Neural progenitor cell (in vitro differentiated cells): Measurements from ENCODE around the gene NCAM1. TPM values are rescaled to one million over a fixed set of nuclear protein-coding genes. Genes with fewer than 3 reads are reported as not detected.
"Not testable (repeated sequence)": the region's sequence is repeated elsewhere in the genome, so short reads cannot be mapped to it uniquely, and the experiment has no call there.

Experiments used
- DNase-seq: peaks from one replicate; pipeline ENCODE4 v3.0.0-alpha.2; 2016; ENCODE audit warnings: low spot score
- H2AFZ ChIP-seq: fragments of 200-600 bp; sonication (generic); replicated peaks from 2 replicates; pipeline ENCODE4 v1.6.1; 2016; ENCODE audit warnings: antibody characterized with exemption
- H3F3A ChIP-seq: fragments of 200-600 bp; sonication (generic); 2 replicates; pipeline ENCODE4 v1.6.1; 2016; ENCODE audit warnings: antibody characterized with exemption, low read depth
- H3K27ac ChIP-seq: fragments of 200-600 bp; sonication (generic); 2 replicates; pipeline ENCODE4 v1.5.1; 2016; ENCODE audit warnings: mild to moderate bottlenecking
- H3K27me3 ChIP-seq: fragments of 200-600 bp; sonication (generic); 2 replicates; pipeline ENCODE4 v1.6.1; 2016; ENCODE audit warnings: mild to moderate bottlenecking, moderate library complexity
- H3K36me3 ChIP-seq: fragments of 200-600 bp; sonication (generic); 2 replicates; pipeline ENCODE4 v1.5.1; 2016
- H3K4me1 ChIP-seq: fragments of 200-600 bp; sonication (generic); 2 replicates; pipeline ENCODE4 v1.6.1; 2016; ENCODE audit warnings: mixed run types
- H3K4me2 ChIP-seq: fragments of 200-600 bp; sonication (generic); 2 replicates; pipeline ENCODE4 v1.6.1; 2016
- H3K4me3 ChIP-seq: fragments of 200-600 bp; sonication (generic); 2 replicates; pipeline ENCODE4 v1.5.1; 2016
- H3K79me2 ChIP-seq: fragments of 200-600 bp; sonication (generic); 2 replicates; pipeline ENCODE4 v1.6.1; 2016; ENCODE audit warnings: low read depth
- H3K9ac ChIP-seq: fragments of 200-600 bp; sonication (generic); 2 replicates; pipeline ENCODE4 v1.6.1; 2016
- H3K9me3 ChIP-seq: fragments of 200-600 bp; sonication (generic); 2 replicates; pipeline ENCODE4 v1.5.1; 2016; ENCODE audit warnings: low read depth
- H4K20me1 ChIP-seq: fragments of 200-600 bp; sonication (generic); 2 replicates; pipeline ENCODE4 v1.6.1; 2016; ENCODE audit warnings: low read depth
- H3K27ac Mint-ChIP-seq: 3 replicates; pipeline ENCODE4 v1.8.0; 2021; ENCODE audit warnings: mixed read lengths
- H3K27me3 Mint-ChIP-seq: 2 replicates; pipeline ENCODE4 v1.8.0; 2022; ENCODE audit warnings: low read depth, mild to moderate bottlenecking, inconsistent platforms, moderate library complexity, mixed read lengths; ENCODE audit not compliant: insufficient read depth
- H3K36me3 Mint-ChIP-seq: 3 replicates; pipeline ENCODE4 v1.8.0; 2021; ENCODE audit warnings: mixed read lengths
- H3K4me1 Mint-ChIP-seq: 3 replicates; pipeline ENCODE4 v1.8.0; 2021; ENCODE audit warnings: mixed read lengths
- H3K4me3 Mint-ChIP-seq: 3 replicates; pipeline ENCODE4 v1.8.0; 2021; ENCODE audit warnings: mild to moderate bottlenecking, moderate library complexity, mixed read lengths
- H3K9me3 Mint-ChIP-seq: 3 replicates; pipeline ENCODE4 v1.8.0; 2020; ENCODE audit warnings: mixed read lengths
- CTCF ChIP-seq: fragments of 200-600 bp; sonication (generic); IDR thresholded peaks from 2 replicates; pipeline ENCODE4 v1.5.1; 2017; ENCODE audit warnings: antibody characterized with exemption, mild to moderate bottlenecking
- EZH2 ChIP-seq: fragments of 200-600 bp; sonication (generic); IDR thresholded peaks from 2 replicates; pipeline ENCODE4 v1.6.1; 2017; ENCODE audit warnings: antibody characterized with exemption, mild to moderate bottlenecking, moderate library complexity
- EZH2phosphoT487 ChIP-seq: fragments of 200-600 bp; sonication (generic); IDR thresholded peaks from 2 replicates; pipeline ENCODE4 v1.6.1; 2017; ENCODE audit warnings: antibody characterized with exemption
- total RNA-seq: library from RNA; depleted of rRNA; stranded (reverse); fragments of >200 nt; gene quantifications from 2 replicates; pipeline ENCODE4 v1.2.3, GENCODE V29; 2015; ENCODE audit warnings: low replicate concordance

NCAM1 gene
- 17.5 and 20.8 TPM in 2 replicates for total RNA-seq

GRCh38 chr11:112961146-112961668 lies at the start of gene NCAM1:
Gene NCAM1, plus strand, starts transcription at chr11:112961420.
- peak; percentile 97 for DNase-seq
- TF ChIP-seq CTCF (no peak), EZH2phosphoT487 (peak; percentile 50), EZH2 (peak; percentile 43)
- Histone ChIP-seq H3K9me3 (no peaks in the 10 kb centered on the region), H3K36me3 (no peaks in the 10 kb centered on the region), H4K20me1 (no peaks in the 10 kb centered on the region), H3K4me2 (peak within 1 kb of the TSS; percentile 97), H3K27ac (no peak within 1 kb of the TSS), H3K9ac (no peak within 1 kb of the TSS), H3K4me3 (peak within 1 kb of the TSS; percentile 82), H3K79me2 (peaks cover 3% of the 10 kb centered on the region), H3F3A (peaks cover 21% of the 10 kb centered on the region), H3K27me3 (peaks cover 30% of the 10 kb centered on the region), H3K4me1 (peaks cover 13% of the 10 kb centered on the region), H2AFZ (peak within 1 kb of the TSS; percentile 92)
- Mint-ChIP-seq H3K27me3 (peaks cover 6% of the 10 kb centered on the region), H3K36me3 (no peaks in the 10 kb centered on the region), H3K27ac (peak within 1 kb of the TSS; percentile 47), H3K4me1 (peaks cover 9% of the 10 kb centered on the region), H3K9me3 (no peaks in the 10 kb centered on the region), H3K4me3 (peak within 1 kb of the TSS; percentile 98)

- Histone ChIP-seq H3K27me3 (peaks cover 19% of the 10 kb centered on the region), H3K27ac (no peak overlapping the region), H3K36me3 (no peaks in the 10 kb centered on the region), H3K9ac (no peak overlapping the region), H3K9me3 (no peaks in the 10 kb centered on the region), H3K79me2 (no peaks in the 10 kb centered on the region), H2AFZ (no peak overlapping the region), H4K20me1 (no peaks in the 10 kb centered on the region), H3K4me1 (peaks cover 20% of the 10 kb centered on the region), H3K4me3 (no peak overlapping the region), H3K4me2 (no peak overlapping the region), H3F3A (no peaks in the 10 kb centered on the region)
- H3K27me3 Mint-ChIP-seq, result peaks cover 2% of the 10 kb centered on the region
- no peak for DNase-seq
- TF ChIP-seq CTCF (no peak), EZH2 (no peak), EZH2phosphoT487 (no peak)
- no peak overlapping the region for H3K4me3 Mint-ChIP-seq
- no peak overlapping the region for H3K27ac Mint-ChIP-seq
- H3K4me1 Mint-ChIP-seq, result peaks cover 17% of the 10 kb centered on the region
- no peaks in the 10 kb centered on the region for H3K36me3 Mint-ChIP-seq
- no peaks in the 10 kb centered on the region for H3K9me3 Mint-ChIP-seq
Observed at GRCh38 chr11:112922606-112923005, 38.6 kb upstream of the NCAM1 start.

GRCh38 chr11:112924836-112925235 lies 36.4 kb upstream of the NCAM1 start:
- not testable (repeated sequence) for H3K9me3 Mint-ChIP-seq, DNase-seq, H3K4me2 ChIP-seq, H3K4me3 ChIP-seq, H3K36me3 Mint-ChIP-seq, H3K27ac ChIP-seq, H3K36me3 ChIP-seq, H3K27me3 Mint-ChIP-seq, H3F3A ChIP-seq, H4K20me1 ChIP-seq, H3K79me2 ChIP-seq, H3K4me3 Mint-ChIP-seq, H3K27ac Mint-ChIP-seq, H2AFZ ChIP-seq, H3K9me3 ChIP-seq, H3K9ac ChIP-seq
- H3K27me3 ChIP-seq, result peaks cover 19% of the 10 kb centered on the region
- H3K4me1 Mint-ChIP-seq, result peaks cover 29% of the 10 kb centered on the region
- peaks cover 24% of the 10 kb centered on the region for H3K4me1 ChIP-seq

- Histone ChIP-seq H3K27ac (no peak overlapping the region), H3K4me3 (no peak overlapping the region), H3K4me1 (peaks cover 24% of the 10 kb centered on the region), H3K27me3 (peaks cover 19% of the 10 kb centered on the region), H3K4me2 (no peak overlapping the region), H3K9ac (no peak overlapping the region), H3K79me2 (no peaks in the 10 kb centered on the region), H3K9me3 (no peaks in the 10 kb centered on the region), H3K36me3 (no peaks in the 10 kb centered on the region), H2AFZ (no peak overlapping the region), H4K20me1 (no peaks in the 10 kb centered on the region), H3F3A (no peaks in the 10 kb centered on the region)
- no peak for DNase-seq
- Mint-ChIP-seq H3K27ac (no peak overlapping the region), H3K9me3 (no peaks in the 10 kb centered on the region), H3K36me3 (no peaks in the 10 kb centered on the region), H3K4me3 (no peak overlapping the region), H3K4me1 (peaks cover 29% of the 10 kb centered on the region), H3K27me3 (peaks cover 2% of the 10 kb centered on the region)
- TF ChIP-seq CTCF (no peak), EZH2 (no peak), EZH2phosphoT487 (no peak)
Observed at GRCh38 chr11:112925516-112926310, 35.5 kb upstream of the NCAM1 start.
